Measurements from ENCODE around the gene PCTP. TPM values are rescaled to one million over a fixed set of nuclear protein-coding genes. Genes with fewer than 3 reads are reported as not detected.

PCTP gene
- total RNA-seq, 4 donors from 2014 or later = 5.0 to 14.3 (median 6.9) TPM

DNA sequence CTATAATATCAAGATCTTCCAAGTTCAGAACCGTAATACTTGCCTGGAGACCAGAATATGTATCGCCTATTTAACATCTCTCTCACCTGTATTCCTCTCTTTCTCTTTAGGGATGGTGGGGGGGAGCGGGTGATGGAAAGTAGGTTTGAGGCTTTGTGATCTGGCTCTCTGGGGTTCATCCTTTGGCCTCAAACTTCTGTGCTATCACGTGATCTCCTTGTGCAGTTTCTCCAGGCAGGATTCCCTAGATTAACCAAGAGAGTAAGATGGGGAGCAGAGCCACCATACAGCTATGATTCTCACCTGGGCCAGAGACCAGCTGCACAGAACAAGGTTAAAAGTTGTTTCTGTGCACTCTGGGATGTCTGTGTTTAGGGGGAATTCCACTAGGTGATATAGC is 33.4 kb upstream of the PCTP start:
- TF ChIP-seq POLR2A (IDR thresholded peaks at IDR 0.05) (no peak), CTCF (IDR thresholded peaks at IDR 0.05) (no peak)
- no peak for DNase-seq (ENCODE audit: low spot score in 2 of 2)
- H3K4me3 ChIP-seq (ENCODE audit: low read depth, poor library complexity, severe bottlenecking) = no peak overlapping the region
- intact Hi-C loops (cut with DNase I; ENCODE audit: low total_unique reads) = no loop called here
- WGBS, 2 donors = 91 to 94% methylated on average over 4 of the region's 4 CpGs

DNA sequence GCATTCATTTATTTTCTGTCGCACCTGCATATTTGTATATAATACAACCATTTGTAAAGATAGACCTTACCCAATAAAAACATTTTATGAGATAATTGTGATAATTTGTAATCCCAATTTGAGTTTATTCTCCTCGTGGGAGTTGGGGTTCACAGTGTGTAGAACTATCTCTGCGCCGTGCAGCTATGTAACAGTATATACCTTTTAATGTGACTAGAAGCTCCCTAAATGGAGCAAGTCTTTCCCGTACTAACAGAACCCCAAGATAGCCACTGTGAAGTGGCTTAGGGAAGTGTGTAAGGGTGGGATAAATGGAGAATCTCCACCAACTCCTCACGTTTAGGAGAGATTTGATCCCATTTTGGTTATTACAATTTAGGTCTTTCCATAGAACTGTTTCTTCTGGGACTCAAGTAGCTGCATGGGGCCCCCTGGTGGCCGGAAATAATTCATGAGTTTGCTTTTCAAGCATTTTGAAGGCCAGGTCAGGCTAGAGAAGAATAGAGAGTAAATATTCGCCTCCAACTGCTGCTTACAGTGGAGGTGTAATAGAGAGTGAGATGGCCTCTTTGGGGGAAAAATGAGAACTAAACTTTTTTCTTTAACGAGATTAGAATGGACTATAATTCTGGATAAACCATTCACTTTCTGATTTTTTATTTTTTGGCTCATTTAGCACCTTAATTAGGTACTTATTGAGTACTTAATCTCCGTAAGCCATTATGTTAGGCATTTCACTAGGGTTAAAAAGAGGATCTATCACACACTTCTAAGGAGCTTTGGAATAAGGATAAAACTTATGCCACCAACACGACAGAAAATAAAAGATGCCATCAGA is 32.7 kb upstream of the PCTP start:
- intact Hi-C loops (cut with DNase I; ENCODE audit: low total_unique reads) = no loop called here
- TF ChIP-seq CTCF (IDR thresholded peaks at IDR 0.05) (peak in 1 of 3 donors; percentile 50), POLR2A (IDR thresholded peaks at IDR 0.05) (no peak)
- WGBS, 2 donors = 53 to 55% methylated on average over 11 of the region's 11 CpGs
- H3K4me3 ChIP-seq (ENCODE audit: low read depth, poor library complexity, severe bottlenecking) = no peak overlapping the region
- peak; percentile 83 to 95 for DNase-seq (ENCODE audit: low spot score in 2 of 2)

DNA sequence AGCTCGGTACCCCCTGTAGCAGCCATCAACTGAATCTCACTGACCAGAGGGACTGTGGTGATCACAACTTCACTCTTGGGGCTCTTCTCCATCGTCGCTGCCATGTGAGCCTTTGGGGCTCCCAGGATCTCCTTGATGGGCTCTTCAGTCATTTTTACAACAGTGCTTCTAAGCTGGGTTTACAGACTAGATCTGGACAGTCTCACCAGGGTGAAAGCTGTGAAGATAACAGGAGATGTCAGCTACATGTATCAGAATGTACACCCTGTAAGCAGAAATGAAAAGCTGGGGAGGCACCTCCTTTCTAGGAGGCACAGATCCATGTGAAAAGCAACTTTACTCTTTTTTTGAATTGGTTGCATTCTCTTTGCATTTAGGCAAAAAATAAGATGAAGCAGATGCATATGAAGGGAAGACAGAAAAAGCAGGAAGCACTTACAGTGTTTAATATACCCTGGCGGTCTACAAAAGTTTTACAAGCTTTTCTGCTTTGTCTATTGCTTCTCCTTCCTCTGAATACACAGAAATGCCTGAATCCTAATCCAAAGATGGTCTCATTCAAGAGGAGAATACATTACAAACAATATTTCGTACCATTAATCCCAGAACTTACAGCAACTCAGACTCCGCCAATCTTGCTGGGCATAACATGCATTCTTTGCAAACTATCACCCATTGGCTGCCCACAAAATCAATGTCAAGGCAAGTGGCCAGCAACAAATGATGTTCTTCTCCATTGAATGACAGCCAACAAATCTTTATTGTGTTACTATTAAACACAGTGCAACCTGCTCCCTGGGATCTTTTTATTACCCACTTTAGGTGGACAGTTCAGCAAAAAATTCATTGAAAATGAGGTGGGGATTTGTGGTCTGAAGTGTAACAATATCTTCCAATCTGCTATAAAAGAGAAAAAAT is 29.7 kb upstream of the PCTP start:
- no peak for DNase-seq (ENCODE audit: low spot score in 2 of 2)
- H3K4me3 ChIP-seq (ENCODE audit: low read depth, poor library complexity, severe bottlenecking) = no peak overlapping the region
- TF ChIP-seq POLR2A (IDR thresholded peaks at IDR 0.05) (no peak), CTCF (IDR thresholded peaks at IDR 0.05) (no peak)
- intact Hi-C loops (cut with DNase I; ENCODE audit: low total_unique reads) = no loop called here
- WGBS, 2 donors = 78 to 86% methylated on average over 6 of the region's 6 CpGs

- no peak for DNase-seq (ENCODE audit: low spot score in 2 of 2)
- TF ChIP-seq CTCF (IDR thresholded peaks at IDR 0.05) (no peak), POLR2A (IDR thresholded peaks at IDR 0.05) (no peak)
- H3K4me3 ChIP-seq (ENCODE audit: low read depth, poor library complexity, severe bottlenecking) = no peak overlapping the region
- intact Hi-C loops (cut with DNase I; ENCODE audit: low total_unique reads) = no loop called here
- WGBS, 2 donors = 35 to 38% methylated on average over 5 of the region's 5 CpGs
Measured at GRCh38 chr17:55722016-55722736, 28.7 kb upstream of the PCTP start.

DNA sequence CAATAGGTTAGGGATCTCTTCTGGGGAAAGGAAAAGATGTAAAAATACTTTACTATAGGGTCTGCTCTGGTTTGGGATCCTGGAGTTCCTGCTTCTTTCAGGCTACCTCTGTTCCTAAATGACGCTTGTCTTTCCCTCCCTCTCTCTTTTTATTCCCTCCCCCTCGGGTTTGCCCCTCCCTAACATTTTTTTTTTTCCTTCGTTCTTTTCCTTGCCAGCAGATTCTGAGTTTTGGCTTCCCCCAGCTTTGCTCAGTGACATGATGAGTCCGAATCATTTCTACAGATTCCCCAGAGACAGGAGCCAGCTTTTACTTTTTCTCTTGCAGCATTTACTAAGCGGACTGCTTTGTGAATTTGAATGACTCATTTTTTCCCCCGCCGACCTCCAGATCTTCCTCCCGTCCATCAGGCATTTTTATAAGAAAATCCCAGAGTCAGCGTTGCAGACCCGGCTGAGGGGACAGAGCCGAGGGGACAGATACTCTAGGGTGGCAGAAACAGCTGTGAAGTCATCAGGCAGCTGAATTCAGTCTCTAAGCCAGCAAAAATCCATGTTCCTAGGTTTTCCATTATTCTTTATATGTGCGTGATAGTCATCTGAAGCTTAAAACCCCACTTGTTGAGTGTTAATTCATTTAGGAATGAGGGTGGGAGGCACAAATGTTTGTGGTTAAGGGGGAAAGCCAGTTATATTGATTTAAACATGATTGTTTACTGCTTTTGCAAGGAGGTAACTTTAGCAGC is 27.9 kb upstream of the PCTP start, which contains the start of gene TMEM100:
TMEM100 (minus strand) TSS at position 123 of the 746 bp plus-strand sequence. CDS start 1,794 bp downstream, outside the sequence.
- TF ChIP-seq CTCF (IDR thresholded peaks at IDR 0.05) (no peak), POLR2A (IDR thresholded peaks at IDR 0.05) (no peak)
- 9 to 10% methylated on average over 12 of the region's 12 CpGs for WGBS, 2 donors
- intact Hi-C loops (cut with DNase I; ENCODE audit: low total_unique reads) = no loop called here
- H3K4me3 ChIP-seq (ENCODE audit: low read depth, poor library complexity, severe bottlenecking) = no peak within 1 kb of the TSS
- peak; percentile 67 to 88 for DNase-seq (ENCODE audit: low spot score in 2 of 2)

Data from lower leg skin (tissue), 4 donors.